G401 (cell line): ENCODE results near the gene PKD1L1. TPM values are rescaled to one million over a fixed set of nuclear protein-coding genes. Genes with fewer than 3 reads are reported as not detected.
"Not testable (repeated sequence)": the region's sequence is repeated elsewhere in the genome, so short reads cannot be mapped to it uniquely, and the experiment has no call there.

Source experiments
- DNase-seq: peaks from one replicate; pipeline ENCODE4 v3.0.0-alpha.2; 2015; ENCODE audit warnings: low spot score
- in situ Hi-C: cut with HindIII; loops from 2 replicates; pipeline ENCODE4 v1.10.0; 2016; ENCODE audit warnings: low sequenced_read_pairs, mixed read lengths
- total RNA-seq: library from RNA; depleted of rRNA; stranded (reverse); fragments of >200 nt; shearing (Covaris generic); gene quantifications from 2 replicates; pipeline ENCODE4 v1.2.3, GENCODE V29; 2014

PKD1L1 gene
- total RNA-seq, 1 experiment from 2014 or later = 0.14 TPM

- DNase-seq = no peak
- in situ Hi-C loops = no loop called here
Measured at GRCh38 chr7:47811632-47812380, 136.5 kb downstream of the PKD1L1 start.

- DNase-seq = no peak
- in situ Hi-C loops = no loop called here
Measured at GRCh38 chr7:47809387-47809786, 138.9 kb downstream of the PKD1L1 start.

GRCh38 chr7:47808321-47808720, 139.9 kb downstream of the PKD1L1 start:
- in situ Hi-C loops = no loop called here
- DNase-seq = no peak

DNA sequence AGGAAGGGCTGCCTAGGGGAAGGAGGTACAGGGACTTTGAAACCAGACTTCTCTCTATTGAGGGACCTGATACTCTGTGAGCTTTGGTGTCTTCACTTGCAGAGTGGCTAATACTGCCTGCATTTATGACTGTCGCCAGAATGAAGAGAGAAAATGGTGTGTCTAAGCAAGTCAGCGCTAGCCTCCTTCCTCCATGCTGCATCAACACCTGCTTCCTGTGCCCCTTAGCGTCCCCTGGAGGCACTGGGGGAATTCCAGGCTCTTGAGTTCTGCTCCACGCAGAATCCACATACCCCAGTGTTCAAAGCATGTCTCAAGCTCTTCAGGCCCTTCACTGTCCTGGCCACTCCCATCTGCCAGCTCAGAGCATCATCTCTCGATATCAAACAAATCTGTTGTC, 140.5 kb downstream of the PKD1L1 start:
- in situ Hi-C loops = no loop called here
- no peak for DNase-seq

DNA sequence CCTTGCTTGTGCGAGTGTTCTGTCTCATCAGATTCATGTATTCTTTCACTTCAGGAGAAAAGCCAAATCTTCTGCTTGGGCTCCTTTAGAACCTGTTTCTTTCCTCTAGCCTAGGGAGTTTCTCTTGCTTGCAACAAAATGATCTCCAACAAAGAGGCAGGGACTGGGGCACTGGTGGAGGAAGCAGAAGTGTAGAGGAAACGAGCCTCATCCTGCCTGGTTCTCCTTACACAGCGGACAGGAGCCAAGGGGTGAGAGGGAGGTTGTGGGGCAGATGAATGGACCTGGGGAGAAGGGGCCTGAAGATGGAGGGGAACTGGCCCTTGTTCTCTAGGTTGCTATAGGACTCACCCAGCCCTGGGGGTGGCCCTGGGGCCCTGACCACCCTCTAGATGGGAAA, 141.1 kb downstream of the PKD1L1 start:
- DNase-seq = no peak
- in situ Hi-C loops = no loop called here

DNA sequence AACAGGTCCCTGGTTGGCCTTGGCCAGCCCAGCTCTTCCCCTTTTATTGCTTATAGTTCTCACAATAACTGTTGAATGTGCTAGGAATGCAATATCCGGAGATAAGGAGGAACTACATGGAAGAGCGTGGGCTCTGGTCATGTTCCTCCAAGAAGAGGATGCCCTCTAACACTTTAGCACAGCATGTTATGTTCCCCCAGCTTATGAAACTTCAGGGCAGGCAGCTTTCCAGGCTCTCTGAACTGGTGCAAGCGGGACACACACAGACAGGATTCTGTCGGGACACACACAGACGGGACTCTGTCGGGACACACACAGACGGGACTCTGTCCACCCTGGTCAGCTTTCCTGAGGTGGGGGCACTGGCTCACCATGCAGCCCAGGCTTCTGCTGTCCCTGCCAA, 141.6 kb downstream of the PKD1L1 start:
- DNase-seq = no peak
- in situ Hi-C loops = no loop called here

DNA sequence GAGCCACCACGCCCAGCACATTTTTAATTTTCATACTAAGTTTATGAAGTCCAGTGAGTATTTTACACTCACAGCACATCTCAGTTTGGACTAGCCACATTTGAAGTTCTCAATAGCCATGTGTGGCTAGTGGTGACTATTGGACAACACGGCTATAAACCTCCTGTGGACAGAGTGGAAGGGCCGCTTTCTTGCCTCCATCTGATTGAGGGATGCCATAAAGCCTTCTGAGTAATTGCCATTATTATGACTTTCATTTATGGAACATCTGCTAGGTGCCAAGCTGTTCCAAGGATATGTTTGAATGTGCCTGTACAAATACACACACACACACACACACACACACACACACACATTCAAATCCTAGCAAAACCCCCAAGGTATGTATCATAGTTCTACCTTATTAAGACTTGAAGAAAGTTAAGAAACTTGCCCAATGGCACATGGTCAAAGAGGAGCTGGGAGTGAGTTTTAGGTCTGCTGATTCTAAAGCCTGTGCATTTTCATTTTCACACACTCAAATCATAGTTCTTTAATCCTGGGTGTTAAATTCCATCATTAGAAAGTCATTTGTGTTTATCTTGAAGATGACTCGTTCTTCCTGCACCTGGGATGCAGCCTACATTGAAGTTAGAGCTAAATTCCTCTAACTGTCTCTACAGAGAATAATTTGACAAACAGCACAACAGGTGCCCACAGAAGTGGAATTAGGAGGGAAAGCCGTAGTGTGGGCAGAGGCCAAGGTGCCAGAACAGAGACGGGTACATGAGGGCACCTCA, 143.3 kb downstream of the PKD1L1 start:
- DNase-seq = no peak
- in situ Hi-C loops = no loop called here

GRCh38 chr7:47803846-47804245, 144.4 kb downstream of the PKD1L1 start:
- in situ Hi-C loops = no loop called here
- no peak for DNase-seq

DNA sequence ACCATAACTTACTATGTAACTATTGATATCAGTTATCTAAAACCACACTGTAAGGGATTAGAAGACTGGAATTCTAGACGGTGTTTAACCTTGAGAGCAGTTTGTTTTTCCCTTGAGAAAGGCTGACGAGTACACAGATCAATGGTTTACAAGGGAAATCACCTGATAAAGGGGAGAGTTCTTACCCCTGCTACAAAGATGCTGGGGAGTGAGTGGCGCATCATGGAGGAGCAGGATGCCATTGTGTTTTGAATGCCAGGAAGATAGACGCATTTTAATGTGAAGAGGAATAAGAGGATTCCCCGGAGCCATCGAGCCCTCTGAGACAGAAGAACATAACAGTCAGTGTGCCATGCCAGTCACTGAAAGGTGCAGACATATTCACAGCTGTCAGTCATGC, 145.2 kb downstream of the PKD1L1 start:
- in situ Hi-C loops = no loop called here
- DNase-seq = no peak

DNA sequence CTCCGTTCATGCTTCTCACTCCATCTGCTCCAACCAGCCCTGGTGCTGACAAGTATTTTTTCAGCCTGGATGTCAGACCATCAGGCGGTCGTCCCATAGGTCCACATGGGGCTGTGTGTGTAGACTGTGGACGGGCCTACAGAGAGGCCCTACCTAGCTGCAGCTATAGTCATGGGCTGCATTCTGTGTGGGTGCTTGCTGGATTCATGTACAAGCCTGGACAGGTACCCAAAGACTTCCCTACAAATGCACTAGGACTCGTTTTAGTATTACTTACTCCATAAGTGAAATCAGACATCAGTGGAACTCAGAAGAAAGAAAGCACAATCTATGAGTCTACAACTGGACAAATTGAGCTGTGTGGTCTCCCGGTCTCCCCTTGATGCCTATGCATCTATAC, 146.8 kb downstream of the PKD1L1 start:
- in situ Hi-C loops = no loop called here
- DNase-seq = peak; percentile 45

DNA sequence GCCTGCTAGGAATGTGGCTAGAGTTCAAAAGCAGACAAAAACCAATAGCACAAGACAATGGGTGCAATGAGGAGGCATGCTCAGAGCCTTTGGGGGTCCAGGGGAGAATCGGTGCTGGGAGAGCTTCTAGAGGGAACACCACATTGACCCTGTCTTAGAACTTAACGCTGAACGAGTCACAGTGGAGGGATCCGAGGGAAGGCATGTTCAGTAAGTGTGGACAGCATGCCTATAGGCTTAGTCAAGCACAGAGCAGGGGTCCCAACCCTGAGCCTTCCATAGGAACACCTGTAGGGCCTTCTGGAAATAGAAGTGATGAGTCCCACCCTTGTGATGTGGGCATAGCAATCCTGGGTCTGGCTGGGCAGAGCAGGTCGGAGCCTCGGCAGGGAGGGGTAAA, 148.7 kb downstream of the PKD1L1 start:
- DNase-seq = no peak
- in situ Hi-C loops = loop anchor here (5.0 kb wide), 1 partner anchor 57 kb away; no protein-coding TSS in a partner anchor

DNA sequence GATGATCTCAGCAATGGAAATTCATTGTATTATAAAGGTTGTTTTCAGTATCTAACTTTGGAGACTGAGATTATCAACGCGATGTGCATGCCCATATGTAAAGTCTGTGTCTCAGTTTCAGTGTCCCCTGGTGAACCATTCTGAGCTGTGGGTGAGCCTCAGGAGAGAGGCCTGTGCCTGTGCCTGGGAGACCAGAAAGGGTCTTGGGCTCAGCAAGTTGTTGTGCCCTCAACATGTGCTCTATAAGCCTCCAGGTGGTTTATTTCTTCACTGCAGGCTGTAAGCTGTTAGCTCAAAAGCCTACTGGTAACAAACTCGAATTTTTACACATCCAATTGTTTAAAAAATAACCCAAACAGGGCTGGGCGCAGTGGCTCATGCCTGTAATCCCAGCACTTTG, 151.9 kb downstream of the PKD1L1 start:
- no peak for DNase-seq
- in situ Hi-C loops = loop anchor here (5.0 kb wide), 1 partner anchor 54 kb away; no protein-coding TSS in a partner anchor

GRCh38 chr7:47795631-47796030, 152.6 kb downstream of the PKD1L1 start:
- in situ Hi-C loops = loop anchor here (5.0 kb wide), 1 partner anchor 53 kb away; no protein-coding TSS in a partner anchor
- no peak for DNase-seq

DNA sequence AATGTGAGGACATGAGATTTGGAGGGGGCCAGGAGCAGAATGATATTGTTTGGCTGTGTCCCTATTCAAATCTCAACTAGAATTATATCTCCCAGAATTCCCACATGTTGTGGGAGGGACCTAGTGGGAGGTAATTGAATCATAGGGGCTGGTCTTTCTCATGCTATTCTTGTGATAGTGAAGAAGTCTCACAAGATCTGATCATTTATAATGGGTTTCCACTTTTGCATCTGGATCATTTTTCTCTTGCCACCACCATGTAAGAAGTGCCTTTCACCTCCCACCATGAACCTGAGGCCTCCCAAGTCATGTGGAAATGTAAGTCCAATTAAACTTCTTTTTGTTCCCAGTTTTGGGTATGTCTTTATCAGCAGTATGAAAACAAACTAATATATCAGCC, 153.1 kb downstream of the PKD1L1 start:
- not testable (repeated sequence) for DNase-seq
- in situ Hi-C loops = loop anchor here (5.0 kb wide), 1 partner anchor 53 kb away; no protein-coding TSS in a partner anchor

- in situ Hi-C loops = no loop called here
- no peak for DNase-seq
Measured at GRCh38 chr7:47794016-47794415, 154.2 kb downstream of the PKD1L1 start.

DNA sequence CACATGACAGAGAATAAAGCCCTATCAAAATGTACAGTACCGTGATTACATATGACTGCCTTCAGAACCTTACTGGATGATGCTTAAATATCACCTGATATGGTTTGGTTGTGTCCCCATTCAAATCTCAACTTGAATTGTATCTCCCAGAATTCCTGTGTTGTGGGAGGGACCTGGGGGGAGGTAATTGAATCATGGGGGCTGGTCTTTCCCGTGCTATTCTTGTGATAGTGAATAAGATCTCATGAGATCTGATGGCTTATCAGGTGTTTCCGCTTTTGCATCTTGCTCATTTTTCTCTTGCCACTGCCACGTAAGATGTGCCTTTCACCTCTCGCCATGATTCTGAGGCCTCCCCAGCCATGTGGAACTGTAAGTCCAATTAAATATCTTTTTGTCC, 155.1 kb downstream of the PKD1L1 start:
- in situ Hi-C loops, DNase-seq: not testable (repeated sequence)

GRCh38 chr7:47792521-47793121, 155.6 kb downstream of the PKD1L1 start:
- DNase-seq = no peak

DNA sequence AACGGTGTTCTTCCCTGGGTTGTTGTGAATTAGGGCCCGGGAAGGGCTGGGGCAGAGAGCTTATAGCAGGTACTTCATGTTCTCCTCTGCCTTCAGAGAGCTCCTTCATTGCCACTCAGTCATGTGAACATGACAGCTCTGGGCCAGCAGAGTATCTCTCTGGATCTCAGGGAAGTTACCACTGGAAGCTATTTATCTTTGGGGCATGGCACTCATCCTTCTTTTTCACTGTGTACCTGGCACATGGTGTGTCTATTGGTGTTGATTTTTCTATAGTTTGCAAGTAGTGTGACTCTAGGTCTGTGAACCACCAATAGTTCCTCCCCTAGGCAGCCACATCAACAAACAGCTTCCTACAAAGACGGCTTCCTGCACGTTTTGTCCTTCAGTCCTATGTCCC, 156.6 kb downstream of the PKD1L1 start:
- in situ Hi-C loops = no loop called here
- DNase-seq = no peak

More at GRCh38 chr7:47792521-47793121, 155.6 kb downstream of the PKD1L1 start:
- in situ Hi-C loops = no loop called here

DNA sequence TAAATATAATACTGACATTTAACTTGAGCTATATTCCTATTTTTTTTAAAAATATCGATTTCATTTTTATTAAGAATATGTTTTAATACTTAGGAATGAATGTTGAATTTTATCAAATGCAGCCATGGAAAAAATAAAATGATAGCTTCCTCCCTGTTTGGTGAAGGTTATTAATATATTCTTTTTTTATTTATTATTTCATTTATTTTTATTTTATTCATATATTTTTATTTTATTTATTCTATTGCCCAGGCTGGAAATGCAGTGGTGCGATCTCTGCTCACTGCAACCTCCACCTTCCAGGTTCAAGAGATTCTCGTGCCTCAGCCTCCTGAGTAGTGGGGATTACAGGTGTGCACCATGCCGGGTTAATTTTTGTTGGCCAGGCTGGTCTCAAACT, 160.2 kb downstream of the PKD1L1 start:
- DNase-seq = no peak
- in situ Hi-C loops = no loop called here
